PC-3 (cell line): ENCODE data around the gene FAU. TPM values are rescaled to one million over a fixed set of nuclear protein-coding genes. Genes with fewer than 3 reads are reported as not detected.

Source experiments
- ATAC-seq: fragments of 200-7000 bp; cut with Tn5 transposase; 2 replicates; pipeline ENCODE4 v1.9.1; 2020; ENCODE audit warnings: mild to moderate bottlenecking, moderate library complexity
- BruUV-seq: library from RNA; stranded (reverse); fragments of 400-500 nt; replicated peaks from 2 replicates; lab custom pipeline; 2021; lab: Mats Ljungman, UMichigan
- CTCF ChIA-PET: fragments of 300-600 bp; sonication (Branson Sonifier 250); formaldehyde crosslinking; loops from one replicate; lab custom pipeline; 2022; ENCODE audit warnings: antibody characterized with exemption; lab: Charles Lee
- POLR2A ChIA-PET: fragments of 300-600 bp; sonication (Branson Sonifier 250); formaldehyde crosslinking; loops from one replicate; lab custom pipeline; 2022; ENCODE audit warnings: antibody characterized with exemption; ENCODE audit not compliant: unreplicated experiment; lab: Charles Lee
- DNase-seq: peaks from one replicate; pipeline ENCODE4 v3.0.0-alpha.2; 2015
- H2AFZ ChIP-seq: fragments of 300-600 bp; sonication (generic); 2 replicates; pipeline ENCODE4 v1.6.0; 2016; ENCODE audit warnings: antibody characterized with exemption, low read length
- H3F3A ChIP-seq: fragments of 300-600 bp; sonication (generic); one replicate; pipeline ENCODE4 v1.6.0; 2017; ENCODE audit warnings: antibody characterized with exemption, low read length, control low read depth, mild to moderate bottlenecking; ENCODE audit not compliant: unreplicated experiment
- H3K27ac ChIP-seq: fragments of 300-600 bp; sonication (generic); 2 replicates; pipeline ENCODE4 v1.5.1; 2016; ENCODE audit warnings: mild to moderate bottlenecking, low read length
- H3K27me3 ChIP-seq: fragments of 300-600 bp; sonication (generic); 2 replicates; pipeline ENCODE4 v1.6.1; 2016; ENCODE audit warnings: low read length, mixed read lengths
- H3K36me3 ChIP-seq: fragments of 300-600 bp; sonication (generic); 2 replicates; pipeline ENCODE4 v1.6.1; 2016; ENCODE audit warnings: low read depth, mixed run types, low read length, mixed read lengths
- H3K4me1 ChIP-seq: fragments of 300-600 bp; sonication (generic); 2 replicates; pipeline ENCODE4 v1.5.1; 2016; ENCODE audit warnings: low read length; ENCODE audit not compliant: insufficient read depth
- H3K4me2 ChIP-seq: fragments of 300-600 bp; sonication (generic); 2 replicates; pipeline ENCODE4 v1.6.0; 2016; ENCODE audit warnings: low read length
- H3K4me3 ChIP-seq: fragments of 300-600 bp; sonication (generic); 2 replicates; pipeline ENCODE4 v1.5.1; 2016; ENCODE audit warnings: mild to moderate bottlenecking, low read length, mixed read lengths
- H3K79me2 ChIP-seq: fragments of 300-600 bp; sonication (generic); 2 replicates; pipeline ENCODE4 v1.6.1; 2017; ENCODE audit warnings: low read length, mixed read lengths
- H3K9ac ChIP-seq: fragments of 300-600 bp; sonication (generic); 2 replicates; pipeline ENCODE4 v1.6.0; 2016; ENCODE audit warnings: mild to moderate bottlenecking, low read length
- H3K9me2 ChIP-seq: fragments of 300-600 bp; sonication (generic); replicated peaks from 2 replicates; pipeline ENCODE4 v1.6.1; 2016; ENCODE audit warnings: mixed run types, low read length, mixed read lengths
- H3K9me3 ChIP-seq: fragments of 300-600 bp; sonication (generic); 2 replicates; pipeline ENCODE4 v1.6.1; 2016; ENCODE audit warnings: low read length, mixed read lengths
- H4K20me1 ChIP-seq: fragments of 300-600 bp; sonication (generic); 2 replicates; pipeline ENCODE4 v1.6.1; 2016; ENCODE audit warnings: low read length, mixed read lengths
- EZH2 ChIP-seq: fragments of 300-600 bp; sonication (generic); IDR thresholded peaks from one replicate; pipeline ENCODE4 v1.6.1; 2017; ENCODE audit warnings: antibody characterized with exemption, mild to moderate bottlenecking, low read length; ENCODE audit not compliant: unreplicated experiment
- EZH2phosphoT487 ChIP-seq: fragments of 300-600 bp; sonication (generic); IDR thresholded peaks from 2 replicates; pipeline ENCODE4 v1.6.1; 2018; ENCODE audit warnings: mild to moderate bottlenecking, antibody characterized with exemption, low read length, borderline replicate concordance
- intact Hi-C: fragments of 100-400 bp; cut with micrococcal nuclease; formaldehyde crosslinking; loops from 2 replicates; pipeline ENCODE4 v1.9.0; 2023
- total RNA-seq: library from RNA; depleted of rRNA; stranded (reverse); fragments of >200 nt; gene quantifications from 2 replicates; pipeline ENCODE4 v1.2.3, GENCODE V29; 2014
- TF ChIP-seq, protein P1 (sequence below): fragments of 300-600 bp; sonication (generic); conservative IDR thresholded peaks from 2 replicates; pipeline ENCODE4 v1.5.1; 2017; ENCODE audit warnings: antibody characterized with exemption, low read depth, mild to moderate bottlenecking, low read length

Gene FAU
- total RNA-seq, 1 experiment from 2014 or later = 1,157 TPM

DNA sequence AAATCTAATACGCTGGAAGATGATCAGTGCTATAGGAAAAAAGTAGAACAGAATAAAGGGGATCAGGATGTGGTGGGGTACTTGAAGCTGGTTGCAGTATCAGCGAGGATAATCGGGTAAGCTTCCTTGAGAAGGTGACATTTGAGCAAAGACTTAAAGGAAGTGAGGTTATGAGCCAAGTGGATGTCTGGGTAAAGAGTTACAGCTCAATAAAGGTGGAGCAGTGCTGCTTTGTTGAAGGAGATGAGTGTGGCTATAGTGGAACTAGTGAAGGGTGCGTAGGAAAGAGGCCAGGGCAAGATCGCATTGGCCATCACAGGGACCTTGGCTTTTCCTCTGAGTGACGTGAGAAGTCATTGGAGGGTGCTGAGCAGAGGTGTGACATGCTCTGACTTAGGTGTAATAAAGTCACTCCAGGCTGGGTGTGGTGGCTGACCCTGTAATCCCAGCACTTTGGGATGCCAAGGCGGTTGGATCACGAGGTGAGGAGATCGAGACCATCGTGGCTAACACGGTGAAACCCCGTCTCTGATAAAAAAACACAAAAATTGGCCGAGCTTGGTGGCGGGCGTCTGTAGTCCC is 14.7 kb upstream of the FAU start:
- intact Hi-C loops = no loop called here
- POLR2A ChIA-PET = interaction anchor here (0.6 kb wide), 1 partner anchor 139 kb away, joined by 11 read pairs; no protein-coding TSS in a partner anchor
- H4K20me1 ChIP-seq = no peaks in the 10 kb centered on the region; the same call in 1 of the 2 replicates
- no peaks in the 10 kb centered on the region for H3K9me2 ChIP-seq
- DNase-seq (no peak), ATAC-seq (no peak)
- no TSS peak for BruUV-seq
- H3K27ac ChIP-seq = no peak overlapping the region
- TF ChIP-seq EZH2phosphoT487 = no peak
- no peak for TF ChIP-seq EZH2
- TF ChIP-seq, protein P1, sequence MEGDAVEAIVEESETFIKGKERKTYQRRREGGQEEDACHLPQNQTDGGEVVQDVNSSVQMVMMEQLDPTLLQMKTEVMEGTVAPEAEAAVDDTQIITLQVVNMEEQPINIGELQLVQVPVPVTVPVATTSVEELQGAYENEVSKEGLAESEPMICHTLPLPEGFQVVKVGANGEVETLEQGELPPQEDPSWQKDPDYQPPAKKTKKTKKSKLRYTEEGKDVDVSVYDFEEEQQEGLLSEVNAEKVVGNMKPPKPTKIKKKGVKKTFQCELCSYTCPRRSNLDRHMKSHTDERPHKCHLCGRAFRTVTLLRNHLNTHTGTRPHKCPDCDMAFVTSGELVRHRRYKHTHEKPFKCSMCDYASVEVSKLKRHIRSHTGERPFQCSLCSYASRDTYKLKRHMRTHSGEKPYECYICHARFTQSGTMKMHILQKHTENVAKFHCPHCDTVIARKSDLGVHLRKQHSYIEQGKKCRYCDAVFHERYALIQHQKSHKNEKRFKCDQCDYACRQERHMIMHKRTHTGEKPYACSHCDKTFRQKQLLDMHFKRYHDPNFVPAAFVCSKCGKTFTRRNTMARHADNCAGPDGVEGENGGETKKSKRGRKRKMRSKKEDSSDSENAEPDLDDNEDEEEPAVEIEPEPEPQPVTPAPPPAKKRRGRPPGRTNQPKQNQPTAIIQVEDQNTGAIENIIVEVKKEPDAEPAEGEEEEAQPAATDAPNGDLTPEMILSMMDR = no peak
- H3K4me2 ChIP-seq = no peak overlapping the region
- H3K79me2 ChIP-seq = peaks cover 29% of the 10 kb centered on the region
- no peak overlapping the region for H2AFZ ChIP-seq
- H3K4me3 ChIP-seq = no peak overlapping the region
- no peaks in the 10 kb centered on the region for H3F3A ChIP-seq
- H3K4me1 ChIP-seq = peaks cover 16% of the 10 kb centered on the region
- H3K9ac ChIP-seq = no peak overlapping the region
- 0 out of 2 replicates have a peak, but pooled peaks cover 3% of the 10 kb centered on the region for H3K27me3 ChIP-seq
- CTCF ChIA-PET = no interaction called here
- H3K9me3 ChIP-seq = no peaks in the 10 kb centered on the region
- peaks cover 13% of the 10 kb centered on the region; the same call in 1 of the 2 replicates for H3K36me3 ChIP-seq

GRCh38 chr11:65135633-65136145 is 13.8 kb upstream of the FAU start:
- peak overlapping the region; percentile 98 for H3K9ac ChIP-seq
- TF ChIP-seq EZH2 (no peak), EZH2phosphoT487 (no peak)
- TF ChIP-seq, protein P1 = no peak
- H3K4me3 ChIP-seq = peak overlapping the region; percentile 90
- peak overlapping the region; percentile 79 for H2AFZ ChIP-seq
- no peaks in the 10 kb centered on the region for H3K9me3 ChIP-seq
- peak overlapping the region; percentile 95 for H3K27ac ChIP-seq
- H3K27me3 ChIP-seq = 0 out of 2 replicates have a peak, but pooled peaks cover 3% of the 10 kb centered on the region
- H3K9me2 ChIP-seq = no peaks in the 10 kb centered on the region
- peak overlapping the region; percentile 96 for H3K4me2 ChIP-seq
- ATAC-seq (no peak), DNase-seq (no peak)
- peaks cover 16% of the 10 kb centered on the region for H3K4me1 ChIP-seq
- intact Hi-C loops = loop anchor here (1.0 kb wide), 2 partner anchors 13 to 47 kb away; partner anchors contain the start of genes FAU and MRPL49
- H4K20me1 ChIP-seq = no peaks in the 10 kb centered on the region; the same call in 1 of the 2 replicates
- ChIA-PET POLR2A (interaction anchor here (0.6 to 1.8 kb wide), 6 partner anchors 13 to 64 kb away, joined by 3 to 24 read pairs (median 4); partner anchors contain the start of genes CAPN1, FAU and MRPL49), CTCF (interaction anchor here (0.6 to 1.1 kb wide), 2 partner anchors 46 to 793 kb away, joined by 4 read pairs; partner anchors contain the start of gene CAPN1)
- no peaks in the 10 kb centered on the region for H3F3A ChIP-seq
- BruUV-seq = no TSS peak
- H3K36me3 ChIP-seq = peaks cover 22% of the 10 kb centered on the region; the same call in 1 of the 2 replicates
- peaks cover 35% of the 10 kb centered on the region for H3K79me2 ChIP-seq
